RPMI8226 (cell line): ENCODE results near the gene WDR45B.
A peak's percentile ranks its signal among the peaks of the same experiment; 100 is the strongest.

ENCODE experiments used
- DNase-seq: peaks from one replicate; pipeline ENCODE4 v3.0.0-alpha.2; 2015

WDR45B gene

GRCh38 chr17:82648165-82648668, at the start of gene WDR45B:
WDR45B (minus strand) TSS chr17:82648444; CDS start chr17:82648340, 104 bp downstream.
- DNase-seq: peak; percentile 98

- DNase-seq: no peak
Measured at GRCh38 chr17:82697808-82698064, 49.5 kb upstream of the WDR45B start.

- no peak for DNase-seq
Measured at GRCh38 chr17:82696916-82697807, 48.9 kb upstream of the WDR45B start.

GRCh38 chr17:82696259-82696658, 48.0 kb upstream of the WDR45B start:
- no peak for DNase-seq

GRCh38 chr17:82694647-82695046, 46.4 kb upstream of the WDR45B start:
- no peak for DNase-seq

- no peak for DNase-seq
Measured at GRCh38 chr17:82693168-82693867, 45.1 kb upstream of the WDR45B start.

GRCh38 chr17:82692268-82692667, 44.0 kb upstream of the WDR45B start:
- DNase-seq: no peak

- DNase-seq: no peak
Measured at GRCh38 chr17:82691714-82692113, 43.5 kb upstream of the WDR45B start.

- DNase-seq: no peak
Measured at GRCh38 chr17:82690786-82691489, 42.7 kb upstream of the WDR45B start.

- no peak for DNase-seq
Measured at GRCh38 chr17:82689077-82689476, 40.8 kb upstream of the WDR45B start.

- no peak for DNase-seq
Measured at GRCh38 chr17:82687871-82688270, 39.6 kb upstream of the WDR45B start.

GRCh38 chr17:82687375-82687861, 39.2 kb upstream of the WDR45B start:
- no peak for DNase-seq

GRCh38 chr17:82686366-82687324, 38.4 kb upstream of the WDR45B start:
- no peak for DNase-seq

- DNase-seq: no peak
Measured at GRCh38 chr17:82685291-82685690, 37.0 kb upstream of the WDR45B start.

- no peak for DNase-seq
Measured at GRCh38 chr17:82684228-82684841, 36.1 kb upstream of the WDR45B start.

GRCh38 chr17:82683534-82683933, 35.3 kb upstream of the WDR45B start:
- no peak for DNase-seq

GRCh38 chr17:82681547-82681946, 33.3 kb upstream of the WDR45B start:
- no peak for DNase-seq

GRCh38 chr17:82679586-82680465, 31.6 kb upstream of the WDR45B start:
- no peak for DNase-seq

- no peak for DNase-seq
Measured at GRCh38 chr17:82678265-82678891, 30.1 kb upstream of the WDR45B start.

GRCh38 chr17:82677353-82677925, 29.2 kb upstream of the WDR45B start:
- no peak for DNase-seq
